ENCODE data around the gene LDB3.

LDB3 gene

GRCh38 chr10:86651021-86651471 lies 17.3 kb upstream of the LDB3 start:
- DNase-seq (ENCODE audit: low read depth in 2 of 2): no peak

- DNase-seq (ENCODE audit: low read depth in 2 of 2): no peak
Measured at GRCh38 chr10:86651631-86652331, 16.5 kb upstream of the LDB3 start.

GRCh38 chr10:86652361-86653202 lies 15.7 kb upstream of the LDB3 start:
- DNase-seq (ENCODE audit: low read depth in 2 of 2): no peak

GRCh38 chr10:86653379-86653778 lies 14.9 kb upstream of the LDB3 start:
- DNase-seq (ENCODE audit: low read depth in 2 of 2): no peak

- DNase-seq (ENCODE audit: low read depth in 2 of 2): no peak
Measured at GRCh38 chr10:86653987-86654386, 14.3 kb upstream of the LDB3 start.

- DNase-seq (ENCODE audit: low read depth in 2 of 2): no peak
Measured at GRCh38 chr10:86654411-86655172, 13.7 kb upstream of the LDB3 start, which contains the start of gene OPN4. Gene OPN4 (plus strand): TSS chr10:86654547. CDS start chr10:86654784, 237 bp downstream.

- no peak for DNase-seq (ENCODE audit: low read depth in 2 of 2)
Measured at GRCh38 chr10:86655173-86655540, 13.2 kb upstream of the LDB3 start.

GRCh38 chr10:86655596-86655995 lies 12.7 kb upstream of the LDB3 start:
- no peak for DNase-seq (ENCODE audit: low read depth in 2 of 2)

- DNase-seq (ENCODE audit: low read depth in 2 of 2): no peak
Measured at GRCh38 chr10:86657011-86657395, 11.3 kb upstream of the LDB3 start.

GRCh38 chr10:86657396-86658011 lies 10.8 kb upstream of the LDB3 start:
- no peak for DNase-seq (ENCODE audit: low read depth in 2 of 2)

GRCh38 chr10:86658261-86658741 lies 10.0 kb upstream of the LDB3 start:
- no peak for DNase-seq (ENCODE audit: low read depth in 2 of 2)

GRCh38 chr10:86658751-86659150 lies 9.6 kb upstream of the LDB3 start:
- no peak for DNase-seq (ENCODE audit: low read depth in 2 of 2)

GRCh38 chr10:86659161-86659691 lies 9.1 kb upstream of the LDB3 start:
- no peak for DNase-seq (ENCODE audit: low read depth in 2 of 2)

- no peak for DNase-seq (ENCODE audit: low read depth in 2 of 2)
Measured at GRCh38 chr10:86659721-86660453, 8.4 kb upstream of the LDB3 start.

GRCh38 chr10:86661161-86662025 lies 6.9 kb upstream of the LDB3 start:
- DNase-seq (ENCODE audit: low read depth in 2 of 2): no peak

- DNase-seq (ENCODE audit: low read depth in 2 of 2): no peak
Measured at GRCh38 chr10:86662186-86663045, 5.9 kb upstream of the LDB3 start.

GRCh38 chr10:86663046-86663345 lies 5.3 kb upstream of the LDB3 start:
- no peak for DNase-seq (ENCODE audit: low read depth in 2 of 2)

- DNase-seq (ENCODE audit: low read depth in 2 of 2): no peak
Measured at GRCh38 chr10:86663576-86664339, 4.6 kb upstream of the LDB3 start.

Data from stimulated activated CD8-positive, alpha-beta memory T cell treated with anti-CD3 and anti-CD28 coated beads, Interleukin-2, amount 100 ng/mL, for 1 hour (primary cell).